Upper lobe of left lung (tissue), 4 donors: Measurements from ENCODE around the gene IQGAP1.

Experiments
- CTCF ChIP-seq, 6 experiments: fragments of 450-650 bp in 4 of 6; fragments of 200-600 bp in 2 of 6; sonication (generic) in 2 of 6; IDR thresholded peaks; one replicate each; pipeline ENCODE4 v1.5.1; 2016 to 2019; ENCODE audit warnings: antibody characterized with exemption in 6 of 6
- POLR2A ChIP-seq, 4 donors: fragments of 450-650 bp; IDR thresholded peaks; one replicate each; pipeline ENCODE4 v1.5.1; 2016 to 2017; ENCODE audit warnings: antibody characterized with exemption in 4 of 4, mild to moderate bottlenecking in 2 of 4

- TF ChIP-seq POLR2A (IDR thresholded peaks at IDR 0.05) (no peak), CTCF (IDR thresholded peaks at IDR 0.05) (no peak)
Measured at GRCh38 chr15:90529011-90529370, 140.9 kb downstream of the IQGAP1 start.
